SK-N-SH treated with all-trans-retinoic acid at 6 μM for 48 hours (cell line): ENCODE measurements around the gene ASB9.

Experiments
- ATAC-seq: fragments of 200-7000 bp; cut with Tn5 transposase; 3 replicates; pipeline ENCODE4 v1.9.1; 2020; ENCODE audit warnings: mild to moderate bottlenecking, moderate library complexity
- BACH2 ChIP-seq: fragments of 250-450 bp; sonication (Bioruptor Pico); IDR thresholded peaks from 2 replicates; pipeline ENCODE4 v1.9.0; 2021; ENCODE audit warnings: mild to moderate bottlenecking, borderline replicate concordance
- CREB5 ChIP-seq: fragments of 250-450 bp; sonication (Bioruptor Pico); IDR thresholded peaks from 2 replicates; pipeline ENCODE4 v1.5.1; 2020; ENCODE audit warnings: low read depth, mild to moderate bottlenecking, moderate library complexity
- CSRNP3 ChIP-seq: fragments of 250-450 bp; sonication (Bioruptor Pico); IDR thresholded peaks from 2 replicates; pipeline ENCODE4 v1.5.1; 2021; ENCODE audit warnings: mild to moderate bottlenecking, moderate library complexity
- ESRRG ChIP-seq: fragments of 250-450 bp; sonication (Bioruptor Pico); IDR thresholded peaks from 2 replicates; pipeline ENCODE4 v1.6.1; 2021; ENCODE audit warnings: mild to moderate bottlenecking
- GLIS3 ChIP-seq: fragments of 250-450 bp; sonication (Bioruptor Pico); IDR thresholded peaks from 2 replicates; pipeline ENCODE4 v1.5.0; 2020; ENCODE audit warnings: mild to moderate bottlenecking, moderate library complexity
- ISL1 ChIP-seq: fragments of 250-450 bp; sonication (Bioruptor Pico); IDR thresholded peaks from 2 replicates; pipeline ENCODE4 v2.1.2; 2022; ENCODE audit warnings: mild to moderate bottlenecking, moderate library complexity
- POU6F1 ChIP-seq: fragments of 250-450 bp; sonication (Bioruptor Pico); IDR thresholded peaks from 2 replicates; pipeline ENCODE4 v1.8.0; 2021; ENCODE audit warnings: low read depth, mild to moderate bottlenecking, moderate library complexity, borderline replicate concordance
- PPARA ChIP-seq: fragments of 250-450 bp; sonication (Bioruptor Pico); IDR thresholded peaks from 2 replicates; pipeline ENCODE4 v1.5.0; 2020; ENCODE audit warnings: mild to moderate bottlenecking, borderline replicate concordance
- SNAI2 ChIP-seq: fragments of 250-450 bp; sonication (Bioruptor Pico); IDR thresholded peaks from 2 replicates; pipeline ENCODE4 v1.5.0; 2020; ENCODE audit warnings: mild to moderate bottlenecking, moderate library complexity
- TOX ChIP-seq: fragments of 250-450 bp; sonication (Bioruptor Pico); IDR thresholded peaks from 2 replicates; pipeline ENCODE4 v1.8.0; 2021; ENCODE audit warnings: mild to moderate bottlenecking, moderate library complexity, borderline replicate concordance
- TSHZ2 ChIP-seq: fragments of 250-450 bp; sonication (Bioruptor Pico); IDR thresholded peaks from 2 replicates; pipeline ENCODE4 v1.5.0; 2020; ENCODE audit warnings: mild to moderate bottlenecking, moderate library complexity
- ZC3H10 ChIP-seq: fragments of 250-450 bp; sonication (Bioruptor Pico); IDR thresholded peaks from 2 replicates; pipeline ENCODE4 v1.5.1; 2021; ENCODE audit warnings: mild to moderate bottlenecking, moderate library complexity
- ZFP3 ChIP-seq: fragments of 250-450 bp; sonication (Bioruptor Pico); IDR thresholded peaks from 2 replicates; pipeline ENCODE4 v1.5.0; 2020; ENCODE audit warnings: mild to moderate bottlenecking, moderate library complexity
- ZFP30 ChIP-seq: fragments of 450-650 bp; formaldehyde crosslinking; IDR thresholded peaks from 2 replicates; pipeline ENCODE4 v1.5.0; 2022; ENCODE audit warnings: mild to moderate bottlenecking, moderate library complexity
- ZNF565 ChIP-seq: fragments of 450-650 bp; formaldehyde crosslinking; conservative IDR thresholded peaks from 2 replicates; pipeline ENCODE4 v1.5.0; 2020; ENCODE audit warnings: low read depth, mild to moderate bottlenecking, moderate library complexity
- ZNF70 ChIP-seq: fragments of 450-650 bp; formaldehyde crosslinking; IDR thresholded peaks from 2 replicates; pipeline ENCODE4 v1.5.0; 2020; ENCODE audit warnings: mild to moderate bottlenecking, moderate library complexity
- ZNF8 ChIP-seq: fragments of 450-650 bp; formaldehyde crosslinking; IDR thresholded peaks from 2 replicates; pipeline ENCODE4 v1.5.0; 2020; ENCODE audit warnings: mild to moderate bottlenecking, moderate library complexity

The ASB9 gene

DNA sequence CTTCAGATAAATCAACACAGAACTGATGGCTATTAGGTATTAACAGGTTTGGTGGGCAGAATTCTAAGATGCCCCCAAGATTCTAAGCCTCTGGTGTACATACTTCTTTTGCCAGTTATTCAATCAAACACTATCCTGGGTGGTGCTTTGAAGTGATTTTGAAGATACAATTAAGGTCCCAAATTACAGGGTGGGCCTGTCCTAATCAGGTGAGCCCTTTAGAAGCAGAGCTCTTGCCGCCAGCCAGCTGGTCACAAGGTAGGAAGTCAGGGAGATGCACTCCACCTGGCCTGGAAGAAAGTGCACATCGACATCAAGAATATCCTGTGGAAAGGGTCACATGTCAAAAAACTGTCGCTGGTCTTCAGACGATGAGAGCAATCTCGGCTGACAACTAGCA, 29.5 kb downstream of the ASB9 start (continued):
- TF ChIP-seq TSHZ2 (CRISPR knock-in tag) = no peak

DNA sequence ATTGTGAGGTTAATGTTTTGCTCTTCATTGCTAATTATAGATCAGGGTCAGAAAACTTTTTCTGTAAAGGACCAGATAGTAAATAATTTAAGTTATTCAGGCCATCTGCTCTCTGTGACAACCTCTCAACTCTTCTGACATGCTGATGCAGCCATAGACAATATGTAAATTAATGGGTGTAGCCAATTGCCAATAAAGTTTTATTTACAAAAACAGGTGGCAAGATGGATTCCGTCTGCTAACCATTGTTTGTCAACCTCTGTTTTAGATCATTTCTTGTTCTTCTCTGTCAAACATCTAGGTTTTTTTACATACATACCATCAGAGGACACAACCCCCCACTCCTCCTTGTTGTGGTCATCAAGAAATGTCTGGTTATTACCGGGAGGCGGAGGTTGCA, 33.7 kb downstream of the ASB9 start:
- no peak for TF ChIP-seq ZNF70 (CRISPR knock-in tag)
- no peak for TF ChIP-seq ESRRG
- TF ChIP-seq SNAI2 (CRISPR knock-in tag) = no peak
- TF ChIP-seq BACH2 (CRISPR knock-in tag) = no peak
- no peak for TF ChIP-seq ZC3H10 (CRISPR knock-in tag)
- TF ChIP-seq ZFP30 (CRISPR knock-in tag) = no peak
- no peak for TF ChIP-seq ISL1 (CRISPR knock-in tag)
- no peak for TF ChIP-seq POU6F1
- TF ChIP-seq ZNF8 = no peak
- no peak for TF ChIP-seq GLIS3
- TF ChIP-seq TSHZ2 (CRISPR knock-in tag) = no peak
- TF ChIP-seq ZNF565 (CRISPR knock-in tag) = no peak
- no peak for TF ChIP-seq CSRNP3 (CRISPR knock-in tag)
- TF ChIP-seq CREB5 = no peak
- no peak for TF ChIP-seq TOX
- no peak for TF ChIP-seq ZFP3 (CRISPR knock-in tag)
- no peak for TF ChIP-seq PPARA (CRISPR knock-in tag)
- ATAC-seq = no peak

- ATAC-seq = no peak
- TF ChIP-seq CSRNP3 (CRISPR knock-in tag) (no peak), TSHZ2 (CRISPR knock-in tag) (no peak), TOX (no peak)
These were observed 34.9 kb downstream of the ASB9 start for GRCh38 chrX:15235001-15235400.
